H1 (cell line): ENCODE data around the gene RLN1. TPM values are rescaled to one million over a fixed set of nuclear protein-coding genes. Genes with fewer than 3 reads are reported as not detected.
"Not testable (repeated sequence)": the region's sequence is repeated elsewhere in the genome, so short reads cannot be mapped to it uniquely, and the experiment has no call there.

Experiments used
- CTCF ChIA-PET: fragments of 300-600 bp; sonication (Branson Sonifier 250); formaldehyde crosslinking; loops from one replicate; lab custom pipeline; 2021; ENCODE audit not compliant: partially characterized antibody; lab: Charles Lee
- POLR2A ChIA-PET: fragments of 300-600 bp; sonication (Branson Sonifier 250); formaldehyde crosslinking; loops from one replicate; lab custom pipeline; 2021; ENCODE audit warnings: inconsistent platforms; ENCODE audit not compliant: partially characterized antibody; lab: Charles Lee
- DNase-seq, 2 experiments: peaks; one replicate each; pipeline versions ENCODE4 v3.0.0 to v3.0.0-alpha.2; 2010 to 2022; ENCODE audit warnings: low spot score in 2 of 2, low read depth in 1 of 2, mixed read lengths in 1 of 2
- FAIRE-seq: peaks from 2 replicates; lab custom pipeline; 2011; peaks lifted over from hg19 to GRCh38; lab: Jason Lieb, UNC
- H2AFZ ChIP-seq: 2 replicates; pipeline ENCODE4 v1.8.1; 2012; ENCODE audit warnings: low read length, inconsistent platforms
- H2AK5ac ChIP-seq: 2 replicates; pipeline ENCODE4 v1.6.1; 2013; ENCODE audit warnings: low read depth, low read length
- H2BK120ac ChIP-seq: replicated peaks from 2 replicates; pipeline ENCODE3; 2013; ENCODE audit warnings: low read depth, low read length, inconsistent platforms
- H2BK12ac ChIP-seq: 2 replicates; pipeline ENCODE4 v1.6.1; 2013; ENCODE audit warnings: low read depth, low read length
- H2BK15ac ChIP-seq: 2 replicates; pipeline ENCODE4 v1.6.1; 2013; ENCODE audit warnings: low read length
- H2BK20ac ChIP-seq: 2 replicates; pipeline ENCODE4 v1.6.1; 2013; ENCODE audit warnings: low read length
- H2BK5ac ChIP-seq: 2 replicates; pipeline ENCODE4 v1.6.1; 2013; ENCODE audit warnings: low read depth, low read length
- H3K14ac ChIP-seq: 2 replicates; pipeline ENCODE4 v1.6.1; 2013; ENCODE audit warnings: inconsistent platforms; ENCODE audit not compliant: insufficient read length
- H3K18ac ChIP-seq: 2 replicates; pipeline ENCODE4 v1.6.1; 2013; ENCODE audit warnings: low read length; ENCODE audit errors: extremely low read depth
- H3K23ac ChIP-seq: 2 replicates; pipeline ENCODE4 v1.6.1; 2013; ENCODE audit warnings: inconsistent platforms; ENCODE audit not compliant: insufficient read length
- H3K23me2 ChIP-seq: 2 replicates; pipeline ENCODE4 v1.6.1; 2013; ENCODE audit warnings: low read depth, low read length
- H3K27ac ChIP-seq: 2 replicates; pipeline ENCODE4 v1.6.1; 2011; ENCODE audit warnings: low read depth, low read length, inconsistent platforms
- H3K27me3 ChIP-seq, 4 experiments: replicated peaks in 1 of 4; 1 replicate in 1 of 4; 2 replicates in 3 of 4; pipeline versions ENCODE4 v1.6.1 to v1.8.1; 2011 to 2013; ENCODE audit warnings: low read length in 3 of 4, mild to moderate bottlenecking in 3 of 4, inconsistent platforms in 2 of 4, mixed read lengths in 2 of 4, moderate library complexity in 1 of 4; ENCODE audit not compliant: control insufficient read depth in 3 of 4, insufficient read depth in 3 of 4; ENCODE audit errors: extremely low read depth in 1 of 4
- H3K36me3 ChIP-seq, 4 experiments: 2 replicates each; pipeline versions ENCODE4 v1.6.1 to v1.8.1; 2011 to 2013; ENCODE audit warnings: mild to moderate bottlenecking in 4 of 4, low read length in 3 of 4, moderate library complexity in 2 of 4, control low read depth in 1 of 4, inconsistent platforms in 1 of 4; ENCODE audit not compliant: insufficient read depth in 4 of 4, control insufficient read depth in 2 of 4
- H3K4ac ChIP-seq: replicated peaks from 2 replicates; pipeline ENCODE3; 2013; ENCODE audit warnings: low read length, low read depth, mixed read lengths, inconsistent platforms; ENCODE audit not compliant: insufficient read length
- H3K4me1 ChIP-seq, 4 experiments: replicated peaks in 1 of 4; 1 replicate in 1 of 4; 2 replicates in 3 of 4; pipeline versions ENCODE4 v1.6.1 to v1.8.1; 2011 to 2013; ENCODE audit warnings: low read length in 3 of 4, inconsistent platforms in 2 of 4, mixed read lengths in 1 of 4; ENCODE audit not compliant: insufficient read depth in 4 of 4, control insufficient read depth in 3 of 4
- H3K4me2 ChIP-seq, 2 experiments: 2 replicates each; pipeline versions ENCODE4 v1.6.1 to v1.8.1; 2011 to 2013; ENCODE audit warnings: low read depth in 2 of 2, low read length in 2 of 2, control low read depth in 1 of 2, inconsistent platforms in 1 of 2, mild to moderate bottlenecking in 1 of 2; ENCODE audit not compliant: insufficient read depth in 1 of 2
- H3K4me3 ChIP-seq, 4 experiments: fragments of 200-600, 300-600 bp in 1 of 4; sonication (generic), shearing (Covaris generic), sonication (Bioruptor Twin) in 1 of 4; 2 replicates each; pipeline versions ENCODE4 v1.5.1 to v1.8.1; 2011 to 2016; ENCODE audit warnings: low read length in 4 of 4, low read depth in 3 of 4, control low read depth in 2 of 4, inconsistent platforms in 2 of 4, mild to moderate bottlenecking in 2 of 4, mixed read lengths in 1 of 4, moderate library complexity in 1 of 4; ENCODE audit not compliant: insufficient read depth in 2 of 4; ENCODE audit errors: extremely low read depth in 1 of 4
- H3K56ac ChIP-seq: replicated peaks from 2 replicates; pipeline ENCODE3; 2013; ENCODE audit warnings: low read depth, mild to moderate bottlenecking, mixed read lengths, low read length, inconsistent platforms; ENCODE audit not compliant: insufficient read length
- H3K79me1 ChIP-seq: 2 replicates; pipeline ENCODE4 v1.6.1; 2013; ENCODE audit warnings: low read depth, low read length, control low read depth
- H3K79me2 ChIP-seq, 2 experiments: 2 replicates each; pipeline versions ENCODE4 v1.6.1 to v1.8.1; 2012 to 2013; ENCODE audit warnings: low read length in 2 of 2, mild to moderate bottlenecking in 2 of 2, inconsistent platforms in 1 of 2; ENCODE audit not compliant: insufficient read depth in 2 of 2, control insufficient read depth in 1 of 2
- H3K9ac ChIP-seq, 4 experiments: replicated peaks in 1 of 4; 1 replicate in 1 of 4; 2 replicates in 3 of 4; pipeline versions ENCODE4 v1.6.1 to v1.8.1; 2011 to 2013; ENCODE audit warnings: low read depth in 3 of 4, low read length in 3 of 4, control low read depth in 2 of 4, mild to moderate bottlenecking in 2 of 4, moderate library complexity in 2 of 4, inconsistent platforms in 1 of 4; ENCODE audit errors: extremely low read depth in 1 of 4
- H3K9me3 ChIP-seq, 2 experiments: 2 replicates each; pipeline versions ENCODE4 v1.6.1 to v1.8.1; 2012 to 2013; ENCODE audit warnings: mild to moderate bottlenecking in 2 of 2, moderate library complexity in 2 of 2, control low read depth in 1 of 2, inconsistent platforms in 1 of 2, low read depth in 1 of 2, low read length in 1 of 2, mixed read lengths in 1 of 2; ENCODE audit not compliant: insufficient read depth in 2 of 2
- H4K20me1 ChIP-seq, 2 experiments: replicated peaks in 1 of 2; 2 replicates each; pipeline versions ENCODE3 to v1.8.1; 2011 to 2013; ENCODE audit warnings: inconsistent platforms in 2 of 2, low read length in 2 of 2, mild to moderate bottlenecking in 1 of 2; ENCODE audit not compliant: insufficient read depth in 2 of 2, control insufficient read depth in 1 of 2
- H4K5ac ChIP-seq: 2 replicates; pipeline ENCODE4 v1.6.1; 2013; ENCODE audit warnings: low read length, low read depth, mixed read lengths, inconsistent platforms; ENCODE audit not compliant: insufficient read length
- H4K8ac ChIP-seq: 2 replicates; pipeline ENCODE4 v1.8.0; 2013; ENCODE audit warnings: mild to moderate bottlenecking, moderate library complexity, low read length, inconsistent platforms; ENCODE audit not compliant: insufficient read depth; ENCODE audit errors: extremely low read depth
- H4K91ac ChIP-seq: replicated peaks from 2 replicates; pipeline ENCODE3; 2013; ENCODE audit warnings: low read length, mixed read lengths, inconsistent platforms; ENCODE audit not compliant: insufficient read length
- CREB1 ChIP-seq: IDR thresholded peaks from 2 replicates; pipeline ENCODE4 v1.6.1; 2012; ENCODE audit warnings: inconsistent platforms
- WGBS, 2 experiments: shearing (Covaris generic) in 1 of 2; methylation state at CpG; one replicate each; pipeline versions ENCODE4 v1.1.6 to v1.1.7; 2013 to 2015; ENCODE audit warnings: low lambda C conversion rate in 2 of 2, mixed read lengths in 2 of 2, inconsistent platforms in 1 of 2, low coverage in 1 of 2, missing lambda C conversion rate in 1 of 2; ENCODE audit not compliant: insufficient replicate concordance in 2 of 2, insufficient coverage in 1 of 2, insufficient read length in 1 of 2; ENCODE audit errors: extremely low coverage in 1 of 2, missing lambda C conversion rate in 1 of 2; 5-methylcytosine and 5-hydroxymethylcytosine counted together
- polyA plus RNA-seq, 7 experiments: library from polyadenylated mRNA; depleted of rRNA in 3 of 7; stranded (reverse) in 5 of 7; unstranded in 2 of 7; fragments of >200 nt in 5 of 7; fragments of 200-250 nt in 2 of 7; gene quantifications; 1 replicate in 5 of 7; 2 replicates in 1 of 7; 4 replicates in 1 of 7; pipeline versions ENCODE4 v1.2.1 to v1.2.3, GENCODE V29; 2011 to 2013; ENCODE audit warnings: missing spikeins in 2 of 7, mixed read lengths in 2 of 7
- total RNA-seq: library from RNA; stranded (reverse); fragmentation: NEBNext Ultra II Directional; extraction: Animal tissue kit (Norgen Biotek cat#: 25700); gene quantifications from 2 replicates; pipeline ENCODE4 v1.2.1, GENCODE V29; 2021

The RLN1 gene
- total and polyA plus RNA-seq, 2 of the 8 experiments (the other 6 are each of a cell fraction or from before 2014, with no cell fraction given), result 0.51 to 0.80 TPM

GRCh38 chr9:5336688-5337087 is 3.0 kb downstream of the RLN1 start:
- WGBS, 2 experiments, result 92% methylated on average over 4 of the region's 4 CpGs; no CpG with 5 or more reads in 1 of the 2 experiments
- no peak overlapping the region for H2BK20ac ChIP-seq
- H2BK5ac ChIP-seq, result no peak overlapping the region
- FAIRE-seq (no peak), DNase-seq (no peak)
- no peak overlapping the region for H3K56ac ChIP-seq
- H4K91ac ChIP-seq, result no peak overlapping the region
- H3K79me1 ChIP-seq, result no peaks in the 10 kb centered on the region
- no peak overlapping the region for H4K8ac ChIP-seq
- no peak overlapping the region for H3K4ac ChIP-seq
- H3K4me3 ChIP-seq, result no peak overlapping the region
- H3K14ac ChIP-seq, result no peak overlapping the region
- no peak overlapping the region for H2AK5ac ChIP-seq
- H3K23ac ChIP-seq, result no peak overlapping the region
- H2BK120ac ChIP-seq, result no peak overlapping the region
- POLR2A ChIA-PET, result no interaction called here
- no peaks in the 10 kb centered on the region for H3K36me3 ChIP-seq
- no peak overlapping the region for H2BK15ac ChIP-seq
- peaks cover 0 to 2% (median 0%) of the 10 kb centered on the region in 4 experiments; a peak in 1 of 7 replicates for H3K4me1 ChIP-seq
- no peaks in the 10 kb centered on the region for H3K9me3 ChIP-seq
- no peak overlapping the region for H3K18ac ChIP-seq
- CTCF ChIA-PET, result interaction anchor here (1.2 kb wide), 1 partner anchor 9 kb away, joined by 3 read pairs; no protein-coding TSS in a partner anchor
- no peak overlapping the region for H3K4me2 ChIP-seq
- H2BK12ac ChIP-seq, result no peak overlapping the region
- no peak overlapping the region for H2AFZ ChIP-seq
- H4K20me1 ChIP-seq, result no peaks in the 10 kb centered on the region
- TF ChIP-seq CREB1, result no peak
- H3K23me2 ChIP-seq, result no peaks in the 10 kb centered on the region
- no peak overlapping the region for H3K9ac ChIP-seq
- no peaks in the 10 kb centered on the region for H3K27me3 ChIP-seq
- H4K5ac ChIP-seq, result no peak overlapping the region
- H3K27ac ChIP-seq, result no peak overlapping the region
- H3K79me2 ChIP-seq, result no peaks in the 10 kb centered on the region

GRCh38 chr9:5331276-5331675 is 8.4 kb downstream of the RLN1 start:
- H3K4ac ChIP-seq, CTCF ChIA-PET, H3K27ac ChIP-seq, H2BK5ac ChIP-seq, H3K4me3 ChIP-seq, H3K14ac ChIP-seq, H3K36me3 ChIP-seq, H2BK12ac ChIP-seq, H3K18ac ChIP-seq, FAIRE-seq, H3K27me3 ChIP-seq, H3K56ac ChIP-seq, H3K79me2 ChIP-seq, H3K9ac ChIP-seq, H4K8ac ChIP-seq, H4K20me1 ChIP-seq, H3K23ac ChIP-seq, POLR2A ChIA-PET, DNase-seq, H4K5ac ChIP-seq, H3K4me1 ChIP-seq, H3K9me3 ChIP-seq, H3K4me2 ChIP-seq, H3K79me1 ChIP-seq, H3K23me2 ChIP-seq, H2BK15ac ChIP-seq, H2AK5ac ChIP-seq, H2BK120ac ChIP-seq, H4K91ac ChIP-seq, H2BK20ac ChIP-seq, H2AFZ ChIP-seq: not testable (repeated sequence)
- 93% methylated on average over 3 of the region's 3 CpGs; no CpG with 5 or more reads in 1 of the 2 experiments for WGBS, 2 experiments
